ENCODE measurements around the gene ATF2.

ATF2 gene, protein sequence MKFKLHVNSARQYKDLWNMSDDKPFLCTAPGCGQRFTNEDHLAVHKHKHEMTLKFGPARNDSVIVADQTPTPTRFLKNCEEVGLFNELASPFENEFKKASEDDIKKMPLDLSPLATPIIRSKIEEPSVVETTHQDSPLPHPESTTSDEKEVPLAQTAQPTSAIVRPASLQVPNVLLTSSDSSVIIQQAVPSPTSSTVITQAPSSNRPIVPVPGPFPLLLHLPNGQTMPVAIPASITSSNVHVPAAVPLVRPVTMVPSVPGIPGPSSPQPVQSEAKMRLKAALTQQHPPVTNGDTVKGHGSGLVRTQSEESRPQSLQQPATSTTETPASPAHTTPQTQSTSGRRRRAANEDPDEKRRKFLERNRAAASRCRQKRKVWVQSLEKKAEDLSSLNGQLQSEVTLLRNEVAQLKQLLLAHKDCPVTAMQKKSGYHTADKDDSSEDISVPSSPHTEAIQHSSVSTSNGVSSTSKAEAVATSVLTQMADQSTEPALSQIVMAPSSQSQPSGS

DNA sequence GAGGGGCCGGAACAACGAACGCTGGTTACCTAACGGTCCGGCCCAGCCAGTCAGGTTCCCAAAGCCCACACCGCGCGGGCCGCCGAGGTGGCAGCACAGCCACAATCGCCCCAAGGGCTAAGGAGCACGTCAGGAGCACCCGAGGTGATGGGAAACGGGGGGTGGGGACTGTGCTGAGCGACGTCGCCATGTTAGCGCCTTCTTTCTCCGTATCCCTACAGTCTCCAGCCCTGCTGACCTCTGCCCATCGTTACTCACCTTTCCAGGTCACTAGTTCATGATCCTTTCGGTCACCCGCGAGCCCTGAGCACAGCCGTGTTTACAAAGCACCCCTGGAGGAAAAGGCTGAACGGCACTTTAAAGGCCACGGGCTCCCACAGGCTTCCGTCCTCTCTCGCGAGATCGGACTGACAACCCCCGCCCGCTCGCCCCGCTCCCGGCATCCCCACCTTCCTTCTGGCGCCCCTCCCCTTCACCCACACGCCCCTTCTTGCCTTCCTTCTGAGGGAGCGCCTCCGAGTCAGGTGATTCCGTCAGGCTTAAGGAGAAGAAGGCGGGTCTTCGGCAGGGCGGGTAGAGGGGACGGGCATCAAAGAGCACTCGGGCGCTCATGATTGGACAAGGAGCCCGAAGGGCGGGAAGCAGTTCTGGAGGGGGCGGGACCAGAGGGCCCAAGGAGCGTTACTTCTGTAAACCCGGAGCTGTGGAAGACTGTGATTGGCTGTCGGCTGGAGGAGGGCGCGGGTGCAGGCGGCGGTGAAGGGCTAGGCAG, at the start of gene ATF2:
TSS of gene ATF2 (minus strand) at position 412 of the 772 bp plus-strand sequence. CDS start 31,760 bp downstream, outside the sequence.
- no peaks in the 10 kb centered on the region for H3K27me3 ChIP-seq
- intact Hi-C loops (cut with DNase I; ENCODE audit: low total_unique reads) = no loop called here
- TF ChIP-seq, protein P1, sequence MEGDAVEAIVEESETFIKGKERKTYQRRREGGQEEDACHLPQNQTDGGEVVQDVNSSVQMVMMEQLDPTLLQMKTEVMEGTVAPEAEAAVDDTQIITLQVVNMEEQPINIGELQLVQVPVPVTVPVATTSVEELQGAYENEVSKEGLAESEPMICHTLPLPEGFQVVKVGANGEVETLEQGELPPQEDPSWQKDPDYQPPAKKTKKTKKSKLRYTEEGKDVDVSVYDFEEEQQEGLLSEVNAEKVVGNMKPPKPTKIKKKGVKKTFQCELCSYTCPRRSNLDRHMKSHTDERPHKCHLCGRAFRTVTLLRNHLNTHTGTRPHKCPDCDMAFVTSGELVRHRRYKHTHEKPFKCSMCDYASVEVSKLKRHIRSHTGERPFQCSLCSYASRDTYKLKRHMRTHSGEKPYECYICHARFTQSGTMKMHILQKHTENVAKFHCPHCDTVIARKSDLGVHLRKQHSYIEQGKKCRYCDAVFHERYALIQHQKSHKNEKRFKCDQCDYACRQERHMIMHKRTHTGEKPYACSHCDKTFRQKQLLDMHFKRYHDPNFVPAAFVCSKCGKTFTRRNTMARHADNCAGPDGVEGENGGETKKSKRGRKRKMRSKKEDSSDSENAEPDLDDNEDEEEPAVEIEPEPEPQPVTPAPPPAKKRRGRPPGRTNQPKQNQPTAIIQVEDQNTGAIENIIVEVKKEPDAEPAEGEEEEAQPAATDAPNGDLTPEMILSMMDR (IDR thresholded peaks at IDR 0.05) = no peak

DNA sequence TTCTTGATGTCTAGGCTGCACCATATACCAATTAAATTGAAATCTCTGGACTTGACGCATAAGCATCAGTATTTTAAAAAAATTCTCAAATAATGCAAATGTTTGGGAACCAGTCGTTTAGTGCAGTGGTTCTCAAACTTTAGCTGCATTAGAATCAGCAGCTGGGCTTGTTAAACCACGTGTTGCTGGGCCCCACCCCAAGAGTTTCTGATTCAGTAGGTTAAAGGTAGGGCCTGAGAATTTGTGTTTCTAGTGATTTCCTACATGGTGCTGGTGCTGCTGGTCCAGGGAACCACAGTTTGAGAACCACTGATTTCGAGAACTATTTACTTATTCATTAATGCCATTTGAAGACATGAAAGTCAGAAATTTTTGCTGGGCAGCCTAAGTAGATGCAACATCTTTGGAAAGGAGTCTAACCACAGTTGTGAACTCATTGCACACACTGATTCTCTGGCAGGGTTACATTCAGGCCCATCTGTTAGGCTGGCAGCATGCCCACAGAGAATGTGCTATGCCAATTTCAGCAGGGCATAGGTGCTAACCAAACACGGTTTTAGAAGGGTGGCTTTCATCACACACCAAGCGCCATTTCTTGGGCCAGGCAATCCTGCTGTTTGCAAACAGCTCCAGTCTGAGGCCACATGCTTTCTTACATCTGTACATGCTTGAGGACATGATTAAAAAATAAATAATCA, 39.9 kb upstream of the ATF2 start:
- TF ChIP-seq, protein P1 (IDR thresholded peaks at IDR 0.05) = no peak
- H3K4me3 ChIP-seq = no peak overlapping the region
- DNase-seq = no peak
- peaks cover 0 to 2% of the 10 kb centered on the region in 2 donors for H3K27me3 ChIP-seq
- H3K36me3 ChIP-seq = no peaks in the 10 kb centered on the region
- intact Hi-C loops (cut with DNase I; ENCODE audit: low total_unique reads) = no loop called here
- H3K27ac ChIP-seq = no peak overlapping the region
- H3K4me1 ChIP-seq = no peaks in the 10 kb centered on the region
- no peaks in the 10 kb centered on the region for H3K9me3 ChIP-seq

More for the DNA sequence above, at the start of gene ATF2:
- peak; percentile 100 for DNase-seq
- peak within 1 kb of the TSS; percentile 79 to 88 for H3K4me3 ChIP-seq
- peak within 1 kb of the TSS; percentile 93 to 98 for H3K27ac ChIP-seq
- no peaks in the 10 kb centered on the region for H3K9me3 ChIP-seq
- peaks cover 0 to 27% (median 9%) of the 10 kb centered on the region in 4 donors for H3K4me1 ChIP-seq
- H3K36me3 ChIP-seq = no peaks in the 10 kb centered on the region

DNA sequence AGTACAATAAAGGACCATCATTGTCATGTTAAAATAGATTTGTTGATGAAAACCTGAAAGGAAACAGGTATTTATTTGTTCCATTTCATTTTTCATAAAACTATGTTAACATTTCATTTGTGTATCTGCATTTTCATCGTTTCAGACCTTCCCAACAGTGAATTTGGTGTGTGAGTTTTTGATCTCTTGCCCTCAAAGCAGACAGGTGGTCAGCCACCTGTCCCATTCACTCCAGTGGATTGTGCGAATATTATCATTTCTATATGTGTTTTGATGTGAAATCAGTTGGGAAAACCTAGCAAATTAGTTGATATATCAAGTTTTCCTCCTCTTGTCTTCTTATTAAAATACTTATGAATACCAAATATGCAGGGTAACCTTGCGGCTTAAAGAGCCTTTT, 38.9 kb upstream of the ATF2 start:
- TF ChIP-seq, protein P1 (IDR thresholded peaks at IDR 0.05) = no peak
- Histone ChIP-seq H3K36me3 (no peaks in the 10 kb centered on the region), H3K9me3 (no peaks in the 10 kb centered on the region), H3K27ac (no peak overlapping the region), H3K4me1 (no peaks in the 10 kb centered on the region), H3K27me3 (peaks cover 0 to 6% of the 10 kb centered on the region in 2 donors), H3K4me3 (no peak overlapping the region)
- intact Hi-C loops (cut with DNase I; ENCODE audit: low total_unique reads) = no loop called here
- DNase-seq = no peak

DNA sequence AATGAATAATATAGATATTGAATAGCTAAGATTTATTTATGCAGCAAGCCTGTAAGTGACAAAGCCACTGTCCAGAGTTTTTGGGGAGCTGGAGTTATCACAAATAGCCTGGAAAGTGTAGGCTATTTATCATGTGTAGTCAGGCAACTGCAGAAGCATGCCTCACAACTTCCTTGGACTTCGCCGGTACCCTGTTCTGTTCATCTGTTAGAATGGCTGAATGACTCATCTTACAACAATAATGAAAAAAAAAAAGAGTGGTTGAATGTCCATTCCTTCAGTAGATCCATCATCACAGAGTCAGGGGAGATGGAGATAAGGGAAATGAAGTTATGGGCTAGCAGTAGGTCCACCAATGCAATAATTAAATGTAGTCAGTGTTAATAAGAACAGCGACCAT, 37.5 kb upstream of the ATF2 start:
- Histone ChIP-seq H3K36me3 (no peaks in the 10 kb centered on the region), H3K4me3 (no peak overlapping the region), H3K27ac (no peak overlapping the region), H3K4me1 (no peaks in the 10 kb centered on the region), H3K9me3 (no peaks in the 10 kb centered on the region), H3K27me3 (peaks cover 0 to 6% of the 10 kb centered on the region in 2 donors)
- intact Hi-C loops (cut with DNase I; ENCODE audit: low total_unique reads) = no loop called here
- TF ChIP-seq, protein P1 (IDR thresholded peaks at IDR 0.05) = no peak
- DNase-seq = no peak

All from tibial artery (tissue), 4 donors.